Measurements from ENCODE around the gene MDM4. TPM values are rescaled to one million over a fixed set of nuclear protein-coding genes. Genes with fewer than 3 reads are reported as not detected.

MDM4 gene
- total RNA-seq, 1 donor from 2014 or later, result 127 TPM

DNA sequence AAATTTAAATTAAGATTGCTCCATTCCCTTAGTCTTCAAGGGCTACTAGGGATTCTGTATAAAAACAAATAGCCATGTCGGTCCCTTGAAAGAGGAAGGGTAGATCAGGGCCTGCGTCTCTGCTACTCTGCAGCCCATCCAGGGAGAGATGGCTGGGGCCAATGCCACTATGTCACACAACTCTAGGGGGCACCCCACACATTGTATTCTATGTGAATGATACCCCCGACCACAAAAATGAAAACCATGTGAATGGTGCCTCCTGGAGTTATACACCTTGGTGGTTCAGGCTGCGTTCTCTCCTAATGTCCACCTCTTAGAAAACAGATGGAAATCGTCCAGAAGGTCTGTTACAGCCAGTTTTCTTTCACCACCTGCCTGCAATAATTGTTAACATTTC is 39.6 kb upstream of the MDM4 start:
- no peak for DNase-seq (ENCODE audit: low spot score, unreplicated experiment)
- Mint-ChIP-seq H3K36me3 (ENCODE audit: insufficient read depth) (peaks cover 6% of the 10 kb centered on the region), H3K27ac (no peak overlapping the region), H3K9me3 (ENCODE audit: low read depth) (no peaks in the 10 kb centered on the region), H3K4me3 (ENCODE audit: low read depth) (no peak overlapping the region), H3K27me3 (no peaks in the 10 kb centered on the region), H3K4me1 (ENCODE audit: low read depth) (peaks cover 3% of the 10 kb centered on the region)
- TF ChIP-seq, protein P1, sequence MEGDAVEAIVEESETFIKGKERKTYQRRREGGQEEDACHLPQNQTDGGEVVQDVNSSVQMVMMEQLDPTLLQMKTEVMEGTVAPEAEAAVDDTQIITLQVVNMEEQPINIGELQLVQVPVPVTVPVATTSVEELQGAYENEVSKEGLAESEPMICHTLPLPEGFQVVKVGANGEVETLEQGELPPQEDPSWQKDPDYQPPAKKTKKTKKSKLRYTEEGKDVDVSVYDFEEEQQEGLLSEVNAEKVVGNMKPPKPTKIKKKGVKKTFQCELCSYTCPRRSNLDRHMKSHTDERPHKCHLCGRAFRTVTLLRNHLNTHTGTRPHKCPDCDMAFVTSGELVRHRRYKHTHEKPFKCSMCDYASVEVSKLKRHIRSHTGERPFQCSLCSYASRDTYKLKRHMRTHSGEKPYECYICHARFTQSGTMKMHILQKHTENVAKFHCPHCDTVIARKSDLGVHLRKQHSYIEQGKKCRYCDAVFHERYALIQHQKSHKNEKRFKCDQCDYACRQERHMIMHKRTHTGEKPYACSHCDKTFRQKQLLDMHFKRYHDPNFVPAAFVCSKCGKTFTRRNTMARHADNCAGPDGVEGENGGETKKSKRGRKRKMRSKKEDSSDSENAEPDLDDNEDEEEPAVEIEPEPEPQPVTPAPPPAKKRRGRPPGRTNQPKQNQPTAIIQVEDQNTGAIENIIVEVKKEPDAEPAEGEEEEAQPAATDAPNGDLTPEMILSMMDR (IDR thresholded peaks at IDR 0.05; ENCODE audit: unreplicated experiment), result no peak

DNA sequence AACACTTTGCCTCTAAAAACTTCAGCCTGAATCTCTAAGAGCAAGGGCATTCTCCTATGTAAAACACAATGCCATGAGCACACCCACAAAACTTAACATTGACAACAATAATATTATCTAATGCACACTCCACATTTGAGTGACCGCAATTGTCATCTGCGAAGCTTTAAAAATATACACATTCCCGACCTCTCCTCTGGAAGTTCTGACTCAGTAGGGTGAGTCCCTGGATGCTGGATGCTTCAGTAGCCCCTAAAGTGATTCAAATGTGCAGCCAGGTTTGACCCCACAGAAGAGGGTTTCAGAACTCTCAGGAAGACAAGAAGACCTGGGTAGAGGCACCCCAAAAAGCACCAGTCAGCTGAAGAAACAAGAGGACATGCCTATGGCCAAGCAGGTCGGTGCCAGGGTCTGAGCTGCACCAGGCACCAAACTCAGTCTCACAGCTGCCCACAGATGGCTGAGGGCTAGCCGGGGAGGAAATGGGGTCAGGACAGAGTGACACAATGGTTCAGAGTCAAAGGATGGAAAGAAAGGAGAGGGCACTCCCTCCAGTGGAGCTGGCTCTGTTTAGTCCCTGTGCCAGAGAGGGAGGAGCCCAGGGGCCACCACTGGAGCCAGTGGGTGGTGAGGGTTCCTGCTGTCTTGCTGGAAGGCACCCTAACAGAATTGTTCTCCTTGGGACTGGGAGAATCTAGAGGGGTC is 39.0 kb upstream of the MDM4 start:
- no peak overlapping the region for H3K27ac Mint-ChIP-seq

DNA sequence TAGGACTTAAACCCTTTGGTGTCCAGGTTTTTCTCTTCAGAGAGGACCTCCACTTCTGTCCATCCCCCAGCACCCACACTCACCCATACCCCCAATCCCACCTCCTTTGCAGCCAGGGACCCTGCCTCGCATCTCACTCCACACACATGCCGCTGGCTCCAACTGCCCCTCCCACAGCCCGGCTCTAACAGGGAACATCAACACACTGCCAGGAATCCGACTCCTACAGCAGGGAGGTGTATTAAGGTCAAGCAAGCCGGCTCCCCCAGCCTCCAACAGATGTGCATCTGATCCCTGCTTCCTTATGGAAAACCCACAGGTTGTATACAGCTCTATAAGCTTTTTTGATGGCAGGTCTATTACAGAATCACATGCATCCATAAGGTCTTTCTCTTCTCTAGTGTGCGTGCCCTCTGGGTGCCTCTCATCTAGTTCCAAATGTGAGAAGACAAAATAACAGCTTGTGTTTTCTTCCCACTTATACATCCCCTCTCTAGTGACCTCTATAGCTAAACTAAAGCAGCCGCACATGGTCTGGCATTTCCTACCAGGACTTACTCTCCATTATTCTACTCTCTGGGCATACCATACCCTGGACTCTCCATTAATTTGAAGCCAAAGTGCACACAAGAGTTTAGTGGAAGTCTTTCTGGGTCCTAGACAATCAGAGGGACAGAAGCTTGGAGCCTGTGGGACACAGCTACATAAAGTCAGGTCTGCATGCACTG is 37.9 kb upstream of the MDM4 start:
- TF ChIP-seq, protein P1 (IDR thresholded peaks at IDR 0.05; ENCODE audit: unreplicated experiment), result no peak
- H3K27ac Mint-ChIP-seq, result no peak overlapping the region

More for the DNA sequence above, 39.0 kb upstream of the MDM4 start:
- Mint-ChIP-seq H3K27me3 (no peaks in the 10 kb centered on the region), H3K9me3 (ENCODE audit: low read depth) (no peaks in the 10 kb centered on the region), H3K4me1 (ENCODE audit: low read depth) (peaks cover 5% of the 10 kb centered on the region), H3K4me3 (ENCODE audit: low read depth) (no peak overlapping the region), H3K36me3 (ENCODE audit: insufficient read depth) (peaks cover 6% of the 10 kb centered on the region)
- TF ChIP-seq, protein P1 (IDR thresholded peaks at IDR 0.05; ENCODE audit: unreplicated experiment), result no peak
- DNase-seq (ENCODE audit: low spot score, unreplicated experiment), result no peak

DNA sequence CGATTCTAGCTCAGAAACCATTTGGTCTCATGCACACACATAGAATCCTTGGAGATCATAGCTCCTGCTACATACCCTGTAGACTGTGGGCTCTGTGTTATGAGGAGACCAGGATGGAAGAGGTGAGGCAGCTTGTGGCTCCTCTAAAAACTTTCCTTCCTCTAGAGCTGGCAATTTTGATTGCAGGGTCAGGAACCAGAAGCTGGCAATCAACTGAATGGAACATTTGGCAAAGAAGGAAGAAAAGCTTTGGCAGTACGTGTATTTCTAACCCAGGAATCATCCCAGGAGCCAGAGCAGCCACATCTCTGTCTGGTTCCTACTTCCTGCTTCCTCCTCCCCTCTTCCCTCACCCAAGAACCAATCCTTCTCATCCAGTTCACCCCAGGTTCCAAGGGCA is 37.3 kb upstream of the MDM4 start:
- peaks cover 5% of the 10 kb centered on the region for H3K36me3 Mint-ChIP-seq (ENCODE audit: insufficient read depth)
- H3K9me3 Mint-ChIP-seq (ENCODE audit: low read depth), result no peaks in the 10 kb centered on the region
- TF ChIP-seq, protein P1 (IDR thresholded peaks at IDR 0.05; ENCODE audit: unreplicated experiment), result no peak
- DNase-seq (ENCODE audit: low spot score, unreplicated experiment), result no peak
- no peaks in the 10 kb centered on the region for H3K27me3 Mint-ChIP-seq
- no peak overlapping the region for H3K4me3 Mint-ChIP-seq (ENCODE audit: low read depth)
- no peak overlapping the region for H3K27ac Mint-ChIP-seq
- peaks cover 7% of the 10 kb centered on the region for H3K4me1 Mint-ChIP-seq (ENCODE audit: low read depth)

More for the DNA sequence above, 37.9 kb upstream of the MDM4 start:
- Mint-ChIP-seq H3K4me3 (ENCODE audit: low read depth) (no peak overlapping the region), H3K9me3 (ENCODE audit: low read depth) (no peaks in the 10 kb centered on the region), H3K4me1 (ENCODE audit: low read depth) (peaks cover 5% of the 10 kb centered on the region), H3K27me3 (no peaks in the 10 kb centered on the region), H3K36me3 (ENCODE audit: insufficient read depth) (peaks cover 5% of the 10 kb centered on the region)
- no peak for DNase-seq (ENCODE audit: low spot score, unreplicated experiment)

DNA sequence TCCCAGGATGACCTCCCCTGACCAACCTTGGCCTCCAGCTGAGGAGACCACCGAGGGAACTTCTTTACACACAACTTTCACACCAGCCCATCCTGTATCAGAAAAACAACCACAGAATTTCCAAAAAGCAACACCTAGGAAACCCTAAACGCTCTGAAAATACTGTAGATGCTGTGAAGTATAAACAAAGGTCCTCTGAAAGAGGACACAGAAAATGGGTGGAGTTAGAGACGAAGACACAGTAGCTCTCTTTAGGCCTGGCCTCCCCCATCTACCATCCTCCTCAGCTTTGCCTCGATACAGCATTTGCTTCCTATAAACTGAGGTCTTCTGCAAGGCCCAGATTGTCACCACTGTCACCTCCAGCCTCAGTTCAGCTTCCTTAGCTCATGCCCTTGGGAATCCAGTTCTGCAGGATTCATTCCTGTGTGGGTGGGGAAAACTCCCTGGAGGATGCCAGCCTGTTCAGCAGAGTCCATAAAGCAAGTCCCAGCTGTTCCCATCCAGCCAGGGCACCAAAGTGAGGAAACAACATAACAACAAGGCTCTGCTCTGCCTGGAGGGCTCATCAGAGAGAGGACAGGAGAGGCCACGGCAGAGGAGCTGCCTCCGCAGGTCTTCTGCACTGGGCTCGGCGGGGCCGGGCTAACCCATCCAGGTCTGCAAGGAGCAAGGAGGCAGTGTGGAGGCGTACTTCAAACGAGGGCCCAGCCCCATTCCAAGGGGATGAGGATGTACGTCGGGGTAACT is 36.6 kb upstream of the MDM4 start:
- Mint-ChIP-seq H3K27ac (no peak overlapping the region), H3K4me3 (ENCODE audit: low read depth) (no peak overlapping the region)
- no peak for DNase-seq (ENCODE audit: low spot score, unreplicated experiment)

More for the DNA sequence above, 36.6 kb upstream of the MDM4 start:
- peaks cover 7% of the 10 kb centered on the region for H3K4me1 Mint-ChIP-seq (ENCODE audit: low read depth)
- H3K9me3 Mint-ChIP-seq (ENCODE audit: low read depth), result no peaks in the 10 kb centered on the region
- peaks cover 2% of the 10 kb centered on the region for H3K36me3 Mint-ChIP-seq (ENCODE audit: insufficient read depth)
- H3K27me3 Mint-ChIP-seq, result no peaks in the 10 kb centered on the region
- TF ChIP-seq, protein P1 (IDR thresholded peaks at IDR 0.05; ENCODE audit: unreplicated experiment), result no peak

Data from progenitor cell of endocrine pancreas (in vitro differentiated cells).